HG03025 (cell line): ENCODE measurements around the gene ZNF888.
"Not testable (repeated sequence)": the region's sequence is repeated elsewhere in the genome, so short reads cannot be mapped to it uniquely, and the experiment has no call there.

Experiments used
- ATAC-seq: cut with Tn5 transposase; IDR thresholded peaks from one replicate; pipeline ENCODE4 v1.9.1; 2021; ENCODE audit warnings: mild to moderate bottlenecking, moderate library complexity; ENCODE audit not compliant: unreplicated experiment, low FRiP score

ZNF888 gene

GRCh38 chr19:52889931-52890330, 33.3 kb downstream of the ZNF888 start:
- ATAC-seq = no peak

- ATAC-seq = no peak
These were observed 34.2 kb downstream of the ZNF888 start for GRCh38 chr19:52889076-52889475.

- ATAC-seq = no peak
These were observed 42.3 kb downstream of the ZNF888 start for GRCh38 chr19:52880895-52881389.

GRCh38 chr19:52872996-52873395, 50.2 kb downstream of the ZNF888 start:
- ATAC-seq = not testable (repeated sequence)

GRCh38 chr19:52871466-52871865, 51.8 kb downstream of the ZNF888 start:
- no peak for ATAC-seq

- not testable (repeated sequence) for ATAC-seq
These were observed 55.2 kb downstream of the ZNF888 start for GRCh38 chr19:52868031-52868430.

- ATAC-seq = peak; percentile 91
These were observed 65.6 kb downstream of the ZNF888 start, which contains the start of gene ZNF468 for GRCh38 chr19:52857378-52858191. Gene ZNF468, minus strand, starts transcription at chr19:52857619. Its CDS starts 3,347 bp downstream, at chr19:52854272.

- ATAC-seq = peak; percentile 16
These were observed 66.5 kb downstream of the ZNF888 start for GRCh38 chr19:52856540-52857377.
